Stimulated activated CD4-positive, alpha-beta T cell treated with anti-CD3 and anti-CD28 coated beads, Interleukin-4, amount 100 ng/mL, for 48 hours (primary cell): ENCODE results near the gene DNHD1.

Experiments
- DNase-seq, 2 donors: peaks; one replicate each; pipeline ENCODE4 v3.0.0-alpha.2; 2020; ENCODE audit warnings: low read depth in 2 of 2

Gene DNHD1, protein sequence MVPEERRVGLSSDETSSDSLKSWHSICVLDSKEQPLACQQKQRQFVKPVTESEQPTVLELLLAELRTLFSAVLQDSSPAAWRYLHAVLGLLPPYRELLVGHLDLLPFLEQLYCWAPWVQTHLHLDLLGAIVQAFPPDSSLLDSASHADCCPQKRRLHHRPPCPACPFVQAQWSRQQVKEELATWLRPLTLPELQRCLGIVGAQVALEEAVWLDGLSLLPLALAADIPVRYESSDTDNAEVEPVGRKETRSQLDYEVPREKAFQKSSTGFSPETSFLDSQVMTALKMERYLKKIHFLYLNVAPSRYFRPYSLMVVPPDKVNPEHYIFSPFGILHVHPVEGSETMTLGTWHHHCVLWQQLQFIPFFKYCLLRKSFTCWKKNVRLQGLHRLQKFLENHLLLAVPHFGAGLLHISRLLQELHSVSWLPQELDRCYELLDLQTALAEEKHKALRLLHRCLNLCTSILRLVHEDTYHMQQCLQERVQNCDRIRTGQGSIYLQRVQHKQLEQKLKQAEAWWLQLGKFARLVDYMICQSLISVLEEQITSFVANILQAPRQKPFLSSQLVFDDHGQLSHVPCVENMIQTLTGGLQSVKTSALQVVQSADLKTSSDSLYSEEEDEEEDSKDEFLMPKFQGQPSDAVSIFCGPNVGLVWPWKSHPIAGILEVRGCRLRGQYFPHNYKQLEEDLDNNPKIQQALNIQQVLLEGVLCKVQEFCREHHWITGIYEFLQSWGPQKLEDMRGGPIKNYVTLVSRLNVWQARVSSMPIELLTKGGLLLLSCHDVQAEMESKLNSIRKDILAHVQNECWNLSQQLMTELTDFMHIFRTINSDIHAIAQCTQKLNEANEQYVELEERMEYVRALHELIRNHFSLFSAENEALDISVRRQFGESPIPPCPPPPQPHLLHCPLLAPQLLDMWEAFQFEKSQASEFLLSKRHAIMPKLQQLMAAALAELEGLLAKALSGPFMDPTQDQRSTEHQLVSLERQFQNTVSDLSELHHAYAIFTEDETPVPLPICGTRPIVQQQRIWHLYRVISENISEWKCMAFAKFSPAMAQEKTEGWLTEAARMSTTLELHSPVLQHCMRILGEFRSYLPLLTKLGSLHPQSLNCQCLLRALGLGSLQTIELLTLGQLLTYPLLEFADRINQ (N-terminal part only)

DNA sequence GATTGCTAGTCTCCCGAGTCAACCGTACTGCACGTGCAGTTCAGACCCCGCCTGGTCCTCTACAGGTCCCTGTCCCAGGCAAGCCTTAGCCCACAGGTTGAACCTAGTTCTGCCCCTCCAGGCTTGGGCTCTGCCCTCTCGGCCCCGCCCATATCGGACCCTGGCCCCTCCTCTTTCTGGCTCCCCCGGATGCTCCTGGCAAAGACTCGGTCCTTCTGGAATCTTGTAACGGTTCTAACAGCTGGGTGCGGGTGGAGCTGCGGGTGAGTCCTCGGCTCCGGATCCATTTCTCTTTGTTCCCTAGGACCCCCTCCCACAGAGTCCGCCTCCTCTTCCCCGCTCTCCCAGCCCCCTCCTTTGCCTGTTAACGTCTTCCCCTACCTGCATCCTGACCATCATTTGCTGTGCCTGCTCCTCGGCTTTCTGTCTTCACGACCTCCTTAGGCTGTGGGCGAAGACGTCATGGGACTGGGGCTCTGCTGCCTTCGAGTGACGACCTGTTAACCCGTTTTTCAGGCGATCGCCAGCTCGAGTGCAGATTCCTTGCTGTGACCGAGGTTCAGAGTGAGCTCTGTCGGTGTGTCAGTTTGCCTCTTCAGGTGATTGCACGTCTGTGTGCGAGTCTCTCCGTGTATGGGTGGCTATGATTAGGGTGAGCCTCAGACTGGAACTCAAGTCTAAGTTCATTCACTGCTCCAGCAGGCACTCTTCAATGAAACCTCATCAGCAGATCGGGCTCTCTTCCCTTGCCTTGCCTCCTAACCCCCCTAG is at the start of gene DNHD1:
TSS of gene DNHD1 (plus strand) at position 212 of the 771 bp plus-strand sequence. CDS start 936 bp downstream, outside the sequence.
- DNase-seq, result no peak

DNA sequence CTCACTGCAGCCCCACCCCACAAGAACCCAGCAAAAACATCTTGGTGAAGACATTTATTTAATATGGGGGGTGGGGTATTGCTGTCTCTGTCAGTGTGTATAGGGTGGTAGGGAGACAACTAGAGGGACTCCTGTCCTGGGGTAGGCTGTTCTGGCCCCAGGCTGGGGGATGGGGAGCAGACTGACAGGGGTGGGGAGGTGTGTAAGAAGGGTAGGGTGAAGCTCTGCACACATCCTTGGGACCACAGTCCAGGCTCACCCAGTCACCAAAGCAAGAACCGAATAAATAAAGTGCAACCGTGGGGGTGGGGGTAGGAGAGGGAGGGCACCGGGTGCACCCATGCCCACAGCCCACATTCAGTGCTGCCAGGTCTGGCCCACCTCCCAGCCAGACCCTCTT is 48.5 kb upstream of the DNHD1 start:
- no peak for DNase-seq

DNA sequence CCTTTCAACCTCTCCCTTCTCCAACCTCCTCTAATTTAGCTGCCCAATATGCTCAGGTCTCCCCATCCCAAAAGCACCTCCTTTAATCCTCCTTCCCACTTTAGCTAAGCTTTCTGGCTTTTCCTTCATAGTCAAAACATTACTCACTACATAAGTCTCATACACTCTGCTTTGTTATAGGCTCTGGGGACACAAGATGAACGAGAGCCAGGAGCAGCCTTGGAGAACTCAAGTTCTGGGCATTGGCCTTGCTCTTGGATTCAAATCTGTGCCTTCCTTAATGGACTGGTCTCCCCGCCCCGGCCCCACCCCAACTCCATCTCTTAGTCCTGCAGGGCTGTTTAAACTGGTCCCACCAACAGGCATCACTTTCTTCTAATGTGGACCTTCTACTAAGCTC is 44.9 kb upstream of the DNHD1 start:
- DNase-seq, result no peak

DNA sequence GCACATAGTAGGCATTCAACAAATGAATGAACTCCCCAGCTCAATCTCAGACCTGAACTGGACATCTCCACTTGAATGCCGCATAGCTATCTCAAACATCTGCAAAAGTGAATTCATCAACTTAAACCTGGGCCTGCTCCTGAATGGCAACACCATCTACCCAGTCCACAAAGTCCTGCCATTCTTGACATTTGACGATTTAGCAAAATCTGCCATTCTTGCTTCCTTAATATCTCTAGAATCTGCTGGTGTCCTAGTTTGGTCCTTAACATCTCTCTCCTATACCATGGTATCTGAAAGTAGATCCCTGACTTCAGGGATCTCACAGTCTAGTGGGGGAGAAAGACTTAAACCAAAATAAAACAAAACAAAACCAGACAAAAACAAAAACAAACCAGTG is 43.9 kb upstream of the DNHD1 start:
- no peak for DNase-seq

DNA sequence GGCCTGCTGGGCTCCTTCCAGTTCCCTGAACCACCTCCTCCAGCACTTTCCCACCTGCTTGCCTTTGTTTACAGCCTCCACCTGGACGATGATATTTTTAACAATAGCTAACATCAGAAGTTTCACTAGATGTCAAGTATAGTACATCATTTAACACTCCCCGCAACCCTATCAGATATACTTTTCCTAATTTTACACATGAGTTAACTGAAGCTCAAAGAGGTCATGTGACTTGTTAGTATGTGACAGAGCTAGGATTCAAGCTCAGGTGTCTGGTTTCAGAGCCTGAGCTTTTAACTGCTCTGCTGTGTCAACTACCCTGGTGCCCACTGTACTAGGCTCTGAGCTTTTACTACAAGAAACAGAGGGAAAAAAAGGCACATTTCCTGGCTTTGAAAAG is 42.0 kb upstream of the DNHD1 start:
- DNase-seq, result no peak

DNA sequence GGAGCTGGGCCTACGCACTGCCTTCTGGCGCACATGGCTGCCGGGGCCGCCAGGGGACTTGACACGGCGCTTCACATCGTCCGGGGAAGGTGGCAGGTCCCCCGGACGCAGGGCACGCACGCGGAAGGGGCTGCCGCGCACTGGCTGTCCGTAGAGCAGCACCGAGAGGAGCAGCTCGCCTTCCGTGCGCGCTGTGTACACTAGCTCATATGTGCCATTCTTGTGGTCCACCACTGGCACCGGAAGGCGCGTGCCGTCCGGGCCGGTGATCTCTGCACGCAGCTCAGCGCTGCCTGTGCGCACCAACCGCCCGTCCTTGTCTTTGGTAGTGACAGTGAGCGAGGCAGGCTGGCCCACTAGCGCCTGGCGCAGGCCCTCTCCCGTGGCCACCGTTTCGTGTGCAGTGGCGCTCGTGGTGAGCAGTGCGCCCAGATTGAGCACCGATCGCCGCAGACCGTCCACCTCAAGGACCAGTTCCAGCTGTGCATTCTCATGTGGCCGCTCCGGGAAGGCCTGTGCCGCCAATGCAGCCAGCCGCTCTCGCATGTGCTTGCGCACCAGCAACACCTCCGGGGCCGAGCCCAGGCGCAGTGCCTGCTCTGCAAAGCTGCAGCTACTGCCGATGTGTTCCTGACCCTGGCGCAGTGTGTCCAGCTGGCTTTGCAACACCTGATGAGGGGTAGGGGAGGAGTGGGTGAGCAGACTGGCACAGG is 40.6 kb upstream of the DNHD1 start:
- no peak for DNase-seq

DNA sequence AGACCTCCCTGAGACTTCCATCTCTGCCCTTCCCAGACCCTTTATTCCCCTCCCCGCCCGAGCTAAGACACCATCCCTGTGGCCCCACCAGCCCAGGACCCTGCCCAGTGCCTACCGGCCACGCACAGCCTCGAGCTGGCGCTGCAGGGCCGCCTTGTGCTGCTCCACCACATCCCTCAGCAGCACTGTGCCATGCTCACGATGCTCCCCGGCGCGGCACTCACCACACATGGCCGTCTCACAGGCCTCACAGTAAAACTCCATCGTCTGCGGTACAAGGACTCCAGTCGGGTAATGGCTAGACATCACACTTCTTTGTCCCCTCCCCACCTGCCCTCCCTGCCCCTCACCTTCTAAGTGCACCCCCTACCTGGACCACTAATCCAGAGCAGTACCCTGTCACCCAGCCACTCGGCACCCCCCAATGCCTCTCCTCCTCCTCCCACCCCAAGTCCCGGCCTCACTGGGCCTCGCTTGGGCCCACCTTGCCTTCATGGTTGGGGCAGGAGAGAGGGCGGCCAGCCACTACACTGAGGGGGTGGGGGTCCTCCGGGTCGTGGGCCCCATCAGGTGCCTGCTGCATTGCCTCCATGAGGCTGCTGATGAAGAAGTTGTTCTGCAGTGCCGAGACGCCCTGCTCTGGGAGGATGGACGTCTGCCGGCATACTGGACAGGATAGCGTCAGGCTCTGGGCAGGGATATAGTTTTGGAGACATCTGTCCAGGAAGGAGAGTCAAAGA is 39.3 kb upstream of the DNHD1 start:
- no peak for DNase-seq

DNA sequence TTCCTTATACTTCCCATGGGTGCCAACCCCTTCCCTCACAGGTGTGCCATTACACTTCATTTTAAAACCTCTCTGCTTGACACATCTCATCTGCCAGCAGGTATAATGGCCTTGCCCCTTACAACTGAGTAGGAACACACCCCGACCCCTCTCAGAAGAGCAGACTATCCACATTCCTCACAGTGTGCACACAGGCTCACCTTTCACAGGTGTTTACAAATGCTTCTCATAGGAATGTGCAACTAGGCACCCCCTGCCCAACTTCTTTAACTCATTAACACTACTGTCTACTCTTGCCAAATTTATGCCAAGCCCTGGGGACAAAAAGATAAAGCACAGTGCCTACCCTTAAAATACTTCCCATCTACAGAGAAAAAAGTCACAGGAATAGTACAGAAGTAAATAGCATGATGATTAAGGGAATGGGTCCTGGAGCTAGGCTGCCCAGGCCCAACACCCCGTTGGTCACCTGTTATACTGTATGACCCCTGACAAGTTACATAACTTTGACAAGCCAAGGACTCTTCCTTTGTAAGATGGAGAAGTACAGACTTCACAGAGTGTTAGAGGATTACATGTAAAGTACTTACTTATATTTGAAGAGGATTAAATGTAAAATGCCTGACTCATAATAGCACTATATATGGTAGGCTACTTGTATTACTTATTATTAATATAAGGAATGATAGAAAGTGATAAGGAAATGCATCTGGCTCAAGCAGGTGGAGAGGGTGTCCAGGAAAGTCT is 38.6 kb upstream of the DNHD1 start:
- DNase-seq, result no peak

DNA sequence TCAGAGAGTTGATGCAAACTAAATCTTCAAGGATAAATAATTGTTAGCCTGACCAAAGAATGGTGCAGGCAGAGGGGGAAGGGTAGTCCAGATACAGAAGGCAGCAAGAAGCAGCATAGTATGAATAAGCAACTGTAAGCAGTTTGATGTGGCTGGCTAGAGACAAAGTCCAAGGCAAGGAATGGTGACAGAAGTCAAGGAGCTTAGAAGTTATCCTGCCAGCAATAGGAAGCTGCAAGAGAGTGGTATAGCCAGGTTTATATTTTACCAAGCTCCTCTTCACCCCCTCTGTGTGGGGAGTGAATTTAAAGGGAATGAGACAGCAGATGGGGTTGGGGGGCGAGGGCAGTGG is 38.0 kb upstream of the DNHD1 start:
- no peak for DNase-seq

DNA sequence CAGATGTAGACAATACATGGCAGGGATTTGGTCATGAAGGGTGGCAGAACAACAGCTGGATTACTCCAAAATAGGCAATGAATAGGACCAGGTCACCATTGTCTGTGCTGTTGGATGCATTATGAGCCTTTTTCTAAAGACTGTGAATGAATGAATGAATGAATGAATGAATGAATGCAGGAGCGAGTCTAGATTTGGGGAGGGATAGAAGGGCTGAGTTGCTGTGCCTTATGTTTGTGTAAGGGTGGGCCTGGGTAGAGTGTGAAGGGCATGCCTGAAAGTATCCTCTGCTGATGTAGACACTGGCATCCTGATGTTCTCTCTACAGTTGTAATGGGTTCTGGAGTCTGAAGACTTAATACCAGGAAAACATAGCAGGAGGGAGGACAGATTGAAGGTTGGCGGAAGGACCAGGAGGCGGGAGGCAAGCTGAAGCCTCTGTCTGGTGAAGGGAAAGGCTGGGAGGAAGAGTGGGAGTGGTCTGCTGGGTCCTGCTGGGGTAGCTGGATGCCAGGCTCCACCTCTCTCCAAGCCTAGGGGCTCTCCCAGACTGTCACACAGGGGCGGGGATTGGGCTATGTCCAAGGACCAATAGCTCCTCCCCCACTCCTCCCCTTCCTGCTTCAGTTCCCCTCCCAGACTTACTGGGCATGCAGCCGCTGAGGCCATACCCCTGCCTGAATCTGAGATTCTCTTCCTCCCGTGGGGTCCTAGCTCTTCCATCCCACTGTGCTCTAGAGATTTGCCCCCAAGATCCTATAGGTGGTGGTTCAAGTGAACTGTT is 28.2 kb upstream of the DNHD1 start:
- DNase-seq, result no peak

DNA sequence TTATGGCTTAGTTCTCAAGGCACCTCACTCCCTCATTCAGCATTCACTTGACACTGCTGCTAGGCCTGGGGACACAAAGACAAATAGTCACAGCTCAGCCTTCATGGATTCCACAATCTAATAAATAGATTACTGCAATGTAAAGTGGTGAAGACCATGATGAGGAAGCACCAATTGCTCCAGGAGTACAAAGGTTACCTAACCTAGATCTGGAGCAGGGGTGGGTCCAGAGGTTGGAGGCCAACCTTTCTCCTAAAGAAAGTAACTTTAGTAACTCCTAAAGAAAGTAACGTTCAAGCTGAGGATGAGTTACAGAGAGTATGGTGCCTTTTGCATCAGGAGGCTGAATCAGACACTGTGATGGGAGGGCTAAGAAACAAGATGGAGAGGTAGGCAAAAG is 27.5 kb upstream of the DNHD1 start:
- DNase-seq, result no peak

DNA sequence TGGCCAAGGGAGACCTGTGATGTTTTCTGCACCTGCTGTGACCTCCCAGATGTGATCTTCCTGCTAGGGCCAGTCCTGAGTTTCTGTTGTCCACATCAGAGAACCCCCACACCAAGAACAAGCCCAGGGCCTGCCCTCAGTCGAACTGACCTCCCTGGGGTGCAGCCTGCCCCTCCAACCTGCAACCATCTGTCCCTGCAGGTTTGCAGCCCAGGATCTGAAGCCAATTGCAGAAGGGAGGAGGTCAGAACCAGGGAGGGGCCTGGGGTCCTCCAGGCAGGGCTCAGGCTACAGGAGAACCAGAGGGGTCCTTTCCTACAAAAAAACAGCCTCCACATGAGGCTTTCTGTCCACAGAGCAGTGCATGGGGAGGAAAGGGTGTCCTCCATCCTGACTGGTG is 24.1 kb upstream of the DNHD1 start:
- DNase-seq, result no peak

DNA sequence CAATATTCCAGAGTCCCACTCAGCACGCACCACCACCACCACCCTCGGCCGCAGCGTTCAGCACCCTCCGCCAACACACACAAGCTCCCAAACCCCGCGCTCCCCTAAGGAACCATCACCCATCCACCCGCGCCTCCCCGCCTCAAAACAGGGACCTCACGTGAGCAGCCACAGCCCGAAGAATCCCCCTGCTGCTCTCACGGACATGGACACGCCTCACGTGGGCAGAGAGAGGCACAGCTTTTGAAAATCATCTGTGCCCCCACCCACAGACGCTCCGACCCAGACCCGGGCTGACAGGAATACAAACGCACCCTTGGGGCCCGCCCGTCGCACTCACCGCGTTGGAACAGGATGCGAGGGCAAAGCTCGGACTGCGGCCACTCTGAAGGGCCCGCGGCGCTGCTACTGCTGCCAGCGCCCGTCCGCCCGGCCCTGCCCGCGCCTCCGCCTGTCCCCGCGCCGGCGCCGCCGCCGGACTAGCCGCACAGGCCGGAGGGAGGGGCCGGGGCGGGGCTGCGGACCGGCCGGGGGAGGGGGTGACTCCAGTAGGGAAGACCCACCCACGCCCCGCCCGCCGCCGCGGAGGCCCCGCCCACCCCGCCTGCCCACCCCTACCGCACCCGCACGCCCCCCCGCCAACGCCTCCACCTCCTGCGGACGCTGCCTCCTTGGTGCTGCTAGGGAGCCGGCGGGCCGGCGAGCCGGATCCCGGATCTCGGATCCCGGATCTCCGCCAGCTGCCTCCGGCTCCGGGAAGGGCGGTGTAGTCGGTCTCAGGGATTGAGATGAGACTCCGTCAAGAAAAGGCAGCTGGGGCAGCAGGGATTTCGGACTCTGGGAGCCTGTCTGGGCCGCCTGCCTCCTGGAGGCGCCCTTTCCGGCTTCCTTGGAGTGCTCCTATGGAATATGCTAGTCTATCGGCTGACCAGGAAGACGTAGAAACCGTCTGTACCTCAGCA is 23.3 kb upstream of the DNHD1 start, which contains the start of gene TRIM3:
TSS of gene TRIM3 (minus strand) at position 491 of the 962 bp plus-strand sequence. CDS start 8,246 bp downstream, outside the sequence.
- DNase-seq, result peak; percentile 41 to 64

DNA sequence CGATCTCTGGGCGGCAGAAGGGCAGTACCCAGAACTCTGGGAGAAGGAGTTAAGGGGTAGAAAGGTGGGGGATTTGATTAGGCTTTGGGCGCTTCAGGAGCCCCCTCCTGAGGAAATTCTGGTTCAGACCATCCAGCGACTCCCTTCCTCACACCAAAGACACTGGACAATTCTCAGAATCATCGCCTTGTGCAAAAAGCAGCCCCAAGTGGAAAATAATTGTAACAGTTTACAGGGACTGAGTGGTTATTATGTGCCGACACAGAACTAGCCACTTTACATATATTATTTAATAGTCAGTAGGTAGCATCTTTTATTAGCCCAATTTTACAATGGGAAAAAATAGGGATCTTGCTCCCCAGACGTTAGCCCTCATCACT is 22.7 kb upstream of the DNHD1 start:
- DNase-seq, result no peak

DNA sequence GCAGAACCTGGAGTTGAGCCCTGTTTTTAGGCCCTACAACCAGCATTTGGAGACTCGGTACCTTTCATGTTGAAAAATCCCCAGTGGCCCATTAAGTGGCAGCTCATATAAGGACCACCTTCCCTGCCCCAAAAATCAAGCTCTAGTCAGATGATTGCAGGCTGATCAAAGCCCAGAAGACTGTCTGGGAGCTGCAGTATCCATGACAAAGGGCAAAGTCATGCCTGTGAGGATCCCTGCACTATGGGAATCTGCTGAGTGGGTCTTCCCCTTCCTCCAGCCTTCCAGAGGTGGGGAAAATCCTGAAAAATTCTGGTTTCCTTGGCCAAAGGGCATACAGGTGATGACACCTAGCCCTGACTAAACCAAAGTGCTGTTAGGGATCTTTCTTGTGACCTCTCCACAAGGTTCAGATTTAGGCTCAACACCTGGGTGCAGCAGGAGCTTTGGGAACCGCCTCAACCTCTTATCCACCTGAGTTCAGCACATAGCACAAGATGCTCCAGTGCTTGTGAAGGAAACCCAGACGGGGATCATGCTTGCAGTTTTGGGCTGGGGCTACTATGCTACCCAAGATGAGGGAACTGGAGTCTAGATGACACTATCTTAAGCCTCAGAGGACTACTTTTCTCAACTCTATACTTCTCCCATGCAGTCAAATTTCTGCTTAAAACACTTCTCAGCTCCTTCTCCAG is 22.1 kb upstream of the DNHD1 start:
- DNase-seq, result no peak

DNA sequence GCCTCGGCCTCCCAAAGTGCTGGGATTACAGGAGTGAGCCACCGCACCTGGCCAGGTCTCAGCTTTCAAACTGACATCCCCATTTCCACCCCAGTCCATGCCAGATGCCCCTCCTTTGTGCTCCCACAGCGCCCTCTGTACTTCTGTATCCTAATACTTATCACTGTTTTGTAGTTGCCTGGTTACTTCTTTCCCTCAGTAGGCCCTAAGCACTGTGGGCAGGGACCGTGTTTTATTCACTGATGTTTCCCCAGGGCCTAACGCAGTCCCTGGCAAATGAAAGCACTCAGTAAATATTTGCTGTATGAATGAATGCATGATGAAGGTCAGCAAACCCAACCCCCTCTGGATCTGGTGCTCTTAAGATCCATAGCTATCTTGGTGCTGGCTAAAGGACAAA is 21.1 kb upstream of the DNHD1 start:
- no peak for DNase-seq

DNA sequence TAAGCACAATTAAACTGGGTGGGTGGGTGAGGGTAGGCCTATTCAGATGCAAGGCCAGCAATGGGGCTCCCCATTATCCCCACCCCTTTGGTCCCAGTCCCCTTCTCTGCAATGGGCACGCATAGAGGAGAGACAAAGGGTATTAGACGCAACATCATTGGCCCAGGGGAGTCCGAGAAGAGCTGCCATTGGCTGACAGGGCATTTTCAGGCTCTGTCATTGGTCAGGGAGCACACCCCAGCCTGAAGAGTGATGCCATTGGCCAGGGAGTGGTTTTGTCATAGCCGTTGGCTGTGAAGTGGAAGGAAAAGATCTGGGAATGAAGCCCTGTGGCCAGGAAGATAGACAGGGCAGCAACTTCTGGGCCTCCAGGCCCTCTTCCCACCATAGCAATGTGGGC is 20.5 kb upstream of the DNHD1 start:
- no peak for DNase-seq
